H9 (cell line): ENCODE measurements around the gene MRPL52. TPM values are rescaled to one million over a fixed set of nuclear protein-coding genes. Genes with fewer than 3 reads are reported as not detected.

ENCODE experiments used
- DNase-seq: peaks from one replicate; pipeline ENCODE4 v3.0.0-alpha.2; 2017
- H2AFZ ChIP-seq: one replicate; pipeline ENCODE4 v1.6.1; 2013; ENCODE audit warnings: mild to moderate bottlenecking, low read length, control low read depth, moderate library complexity
- H2AK5ac ChIP-seq: 2 replicates; pipeline ENCODE4 v1.6.1; 2013; ENCODE audit warnings: low read length, control low read depth, mixed read lengths; ENCODE audit not compliant: insufficient read length
- H2BK120ac ChIP-seq: one replicate; pipeline ENCODE4 v1.6.1; 2013; ENCODE audit warnings: low read depth, mild to moderate bottlenecking, low read length, control low read depth, inconsistent platforms; ENCODE audit not compliant: poor library complexity, severe bottlenecking
- H2BK12ac ChIP-seq: 2 replicates; pipeline ENCODE4 v1.6.1; 2013; ENCODE audit warnings: low read length, control low read depth, mixed read lengths, low read depth; ENCODE audit not compliant: insufficient read length
- H2BK15ac ChIP-seq: 2 replicates; pipeline ENCODE4 v1.6.1; 2013; ENCODE audit warnings: low read depth, low read length, control low read depth
- H2BK20ac ChIP-seq: one replicate; pipeline ENCODE4 v1.6.1; 2013; ENCODE audit warnings: low read depth, mild to moderate bottlenecking, low read length, control low read depth, inconsistent platforms; ENCODE audit not compliant: poor library complexity, severe bottlenecking
- H2BK5ac ChIP-seq: 2 replicates; pipeline ENCODE4 v1.6.1; 2013; ENCODE audit warnings: low read length, control low read depth, mixed read lengths; ENCODE audit not compliant: insufficient read length
- H3K14ac ChIP-seq: 2 replicates; pipeline ENCODE4 v1.6.1; 2013; ENCODE audit warnings: low read length, control low read depth; ENCODE audit not compliant: insufficient read depth
- H3K18ac ChIP-seq: 2 replicates; pipeline ENCODE4 v1.6.1; 2013; ENCODE audit warnings: low read depth, mild to moderate bottlenecking, mixed read lengths, low read length, control low read depth; ENCODE audit not compliant: insufficient read length
- H3K23ac ChIP-seq: 2 replicates; pipeline ENCODE4 v1.6.1; 2013; ENCODE audit warnings: low read length, control low read depth, mixed read lengths, low read depth; ENCODE audit not compliant: insufficient read length
- H3K23me2 ChIP-seq: 2 replicates; pipeline ENCODE4 v1.6.1; 2013; ENCODE audit warnings: low read depth, mild to moderate bottlenecking, mixed read lengths, low read length, control low read depth; ENCODE audit not compliant: insufficient read length, poor library complexity, severe bottlenecking
- H3K27ac ChIP-seq: 2 replicates; pipeline ENCODE4 v1.5.1; 2013; ENCODE audit warnings: low read length, control low read depth, mixed read lengths, low read depth; ENCODE audit not compliant: insufficient read length
- H3K27me3 ChIP-seq: 2 replicates; pipeline ENCODE4 v1.6.1; 2013; ENCODE audit warnings: low read length, control low read depth, inconsistent platforms; ENCODE audit not compliant: insufficient read depth
- H3K4ac ChIP-seq: 2 replicates; pipeline ENCODE4 v1.6.1; 2013; ENCODE audit warnings: low read depth, mild to moderate bottlenecking, control low read depth, inconsistent platforms, low read length, moderate library complexity
- H3K4me1 ChIP-seq: 2 replicates; pipeline ENCODE4 v1.6.1; 2013; ENCODE audit warnings: low read length, control low read depth, inconsistent platforms; ENCODE audit not compliant: insufficient read depth
- H3K4me2 ChIP-seq: 2 replicates; pipeline ENCODE4 v1.6.1; 2013; ENCODE audit warnings: low read length, control low read depth, mixed read lengths; ENCODE audit not compliant: insufficient read length, insufficient read depth
- H3K56ac ChIP-seq: 2 replicates; pipeline ENCODE4 v1.6.1; 2013; ENCODE audit warnings: low read depth, mild to moderate bottlenecking, mixed read lengths, low read length, control low read depth; ENCODE audit not compliant: insufficient read length
- H3K79me1 ChIP-seq: 2 replicates; pipeline ENCODE4 v1.6.1; 2013; ENCODE audit warnings: low read depth, mild to moderate bottlenecking, moderate library complexity, low read length, control low read depth, inconsistent platforms; ENCODE audit not compliant: insufficient read depth, poor library complexity, severe bottlenecking
- H3K79me2 ChIP-seq: 2 replicates; pipeline ENCODE4 v1.6.1; 2013; ENCODE audit warnings: low read length, control low read depth, inconsistent platforms; ENCODE audit not compliant: insufficient read depth
- H3K9ac ChIP-seq: 2 replicates; pipeline ENCODE4 v1.6.1; 2013; ENCODE audit warnings: low read length, control low read depth, mixed read lengths; ENCODE audit not compliant: insufficient read length; ENCODE audit errors: extremely low read depth
- H3K9me3 ChIP-seq: one replicate; pipeline ENCODE4 v1.6.1; 2013; ENCODE audit warnings: low read depth, low read length, inconsistent platforms; ENCODE audit not compliant: control insufficient read depth
- H3T11ph ChIP-seq: one replicate; pipeline ENCODE4 v1.6.1; 2013; ENCODE audit warnings: mild to moderate bottlenecking, low read length, control low read depth, inconsistent platforms
- H4K20me1 ChIP-seq: one replicate; pipeline ENCODE4 v1.6.1; 2013; ENCODE audit not compliant: control insufficient read depth, insufficient read length, insufficient read depth
- H4K5ac ChIP-seq: 2 replicates; pipeline ENCODE4 v1.6.1; 2013; ENCODE audit warnings: low read depth, mild to moderate bottlenecking, mixed read lengths, low read length, control low read depth; ENCODE audit not compliant: insufficient read length
- H4K8ac ChIP-seq: replicated peaks from 2 replicates; pipeline ENCODE4 v1.6.1; 2013; ENCODE audit warnings: low read length, control low read depth, mixed read lengths, low read depth; ENCODE audit not compliant: insufficient read length
- H4K91ac ChIP-seq: 2 replicates; pipeline ENCODE4 v1.6.1; 2013; ENCODE audit warnings: low read depth, mild to moderate bottlenecking, moderate library complexity, mixed read lengths, low read length, control low read depth; ENCODE audit not compliant: insufficient read length
- H3K27ac Mint-ChIP-seq, 3 experiments: 2 replicates in 2 of 3; 3 replicates in 1 of 3; pipeline ENCODE4 v1.8.0; 2020 to 2021; ENCODE audit warnings: mixed read lengths in 3 of 3, mild to moderate bottlenecking in 1 of 3, moderate library complexity in 1 of 3
- H3K27me3 Mint-ChIP-seq: 2 replicates; pipeline ENCODE4 v1.8.0; 2021; ENCODE audit warnings: low read depth, mild to moderate bottlenecking, moderate library complexity, mixed read lengths
- H3K36me3 Mint-ChIP-seq, 3 experiments: 2 replicates in 2 of 3; 3 replicates in 1 of 3; pipeline ENCODE4 v1.8.0; 2020 to 2021; ENCODE audit warnings: low read depth in 3 of 3, mixed read lengths in 3 of 3; ENCODE audit not compliant: insufficient read depth in 1 of 3
- H3K4me1 Mint-ChIP-seq, 2 experiments: 2 replicates each; pipeline ENCODE4 v1.8.0; 2020; ENCODE audit warnings: mixed read lengths in 2 of 2
- H3K4me3 Mint-ChIP-seq, 2 experiments: 2 replicates in 1 of 2; 3 replicates in 1 of 2; pipeline ENCODE4 v1.8.0; 2020 to 2021; ENCODE audit warnings: mild to moderate bottlenecking in 2 of 2, mixed read lengths in 2 of 2, moderate library complexity in 1 of 2
- H3K9me3 Mint-ChIP-seq, 2 experiments: 2 replicates in 1 of 2; 3 replicates in 1 of 2; pipeline ENCODE4 v1.8.0; 2020; ENCODE audit warnings: mild to moderate bottlenecking in 2 of 2, mixed read lengths in 2 of 2, moderate library complexity in 1 of 2
- WGBS: extraction: QIAGEN DNeasy Blood & Tissue Kit; methylation state at CpG from one replicate; pipeline ENCODE4 v1.1.7; 2013; ENCODE audit warnings: missing lambda C conversion rate, low lambda C conversion rate, mixed read lengths; ENCODE audit not compliant: insufficient read length; ENCODE audit errors: extremely low coverage; 5-methylcytosine and 5-hydroxymethylcytosine counted together
- total RNA-seq: library from RNA; stranded (reverse); gene quantifications from 2 replicates; pipeline ENCODE4 v1.2.1, GENCODE V29; 2021
- TF ChIP-seq, protein P1 (sequence below): fragments of 200-600 bp; sonication (generic); conservative IDR thresholded peaks from 3 replicates; pipeline ENCODE4 v1.8.0; 2021; ENCODE audit warnings: antibody characterized with exemption, mild to moderate bottlenecking

The MRPL52 gene
- total RNA-seq, 1 experiment from 2014 or later: 190 TPM

GRCh38 chr14:22872033-22872832 is 42.5 kb downstream of the MRPL52 start:
- no peaks in the 10 kb centered on the region for H3K27me3 ChIP-seq
- H4K20me1 ChIP-seq: no peaks in the 10 kb centered on the region
- peak overlapping the region in 2 of 3 experiments; percentile 71 to 78; a peak in 5 of 7 replicates for H3K27ac Mint-ChIP-seq
- no CpG with 5 or more reads among the region's 45 CpGs for WGBS
- H2BK12ac ChIP-seq: no peak overlapping the region
- no peaks in the 10 kb centered on the region for H3K9me3 ChIP-seq
- H3K23ac ChIP-seq: no peak overlapping the region
- H3T11ph ChIP-seq: no peak overlapping the region
- no peak overlapping the region for H4K5ac ChIP-seq
- H3K36me3 Mint-ChIP-seq: peaks cover 0 to 11% (median 5%) of the 10 kb centered on the region in 3 experiments
- no peak overlapping the region for H2BK120ac ChIP-seq
- no peak overlapping the region for H2BK5ac ChIP-seq
- H3K4me1 Mint-ChIP-seq: peaks cover 14 to 17% of the 10 kb centered on the region in 2 experiments
- no peaks in the 10 kb centered on the region for H3K27me3 Mint-ChIP-seq
- peak overlapping the region; percentile 71 for H3K4me2 ChIP-seq
- H2BK20ac ChIP-seq: no peak overlapping the region
- no peak overlapping the region; the same call in 1 of the 2 replicates for H3K14ac ChIP-seq
- no peak overlapping the region for H4K8ac ChIP-seq
- peak; percentile 92 for DNase-seq
- no peaks in the 10 kb centered on the region for H3K79me1 ChIP-seq
- no peak overlapping the region for H2AFZ ChIP-seq
- H3K9ac ChIP-seq: no peak overlapping the region
- H2AK5ac ChIP-seq: no peak overlapping the region
- peak overlapping the region; percentile 77 to 92 for H3K4me3 Mint-ChIP-seq
- H2BK15ac ChIP-seq: no peak overlapping the region
- H3K23me2 ChIP-seq: no peaks in the 10 kb centered on the region
- peaks cover 4% of the 10 kb centered on the region; the same call in 1 of the 2 replicates for H3K4me1 ChIP-seq
- TF ChIP-seq, protein P1, sequence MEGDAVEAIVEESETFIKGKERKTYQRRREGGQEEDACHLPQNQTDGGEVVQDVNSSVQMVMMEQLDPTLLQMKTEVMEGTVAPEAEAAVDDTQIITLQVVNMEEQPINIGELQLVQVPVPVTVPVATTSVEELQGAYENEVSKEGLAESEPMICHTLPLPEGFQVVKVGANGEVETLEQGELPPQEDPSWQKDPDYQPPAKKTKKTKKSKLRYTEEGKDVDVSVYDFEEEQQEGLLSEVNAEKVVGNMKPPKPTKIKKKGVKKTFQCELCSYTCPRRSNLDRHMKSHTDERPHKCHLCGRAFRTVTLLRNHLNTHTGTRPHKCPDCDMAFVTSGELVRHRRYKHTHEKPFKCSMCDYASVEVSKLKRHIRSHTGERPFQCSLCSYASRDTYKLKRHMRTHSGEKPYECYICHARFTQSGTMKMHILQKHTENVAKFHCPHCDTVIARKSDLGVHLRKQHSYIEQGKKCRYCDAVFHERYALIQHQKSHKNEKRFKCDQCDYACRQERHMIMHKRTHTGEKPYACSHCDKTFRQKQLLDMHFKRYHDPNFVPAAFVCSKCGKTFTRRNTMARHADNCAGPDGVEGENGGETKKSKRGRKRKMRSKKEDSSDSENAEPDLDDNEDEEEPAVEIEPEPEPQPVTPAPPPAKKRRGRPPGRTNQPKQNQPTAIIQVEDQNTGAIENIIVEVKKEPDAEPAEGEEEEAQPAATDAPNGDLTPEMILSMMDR: peak; percentile 95
- no peak overlapping the region for H3K27ac ChIP-seq
- H3K18ac ChIP-seq: no peak overlapping the region
- H3K4ac ChIP-seq: no peak overlapping the region
- H3K79me2 ChIP-seq: no peaks in the 10 kb centered on the region
- H3K9me3 Mint-ChIP-seq: no peaks in the 10 kb centered on the region
- H4K91ac ChIP-seq: no peak overlapping the region
- H3K56ac ChIP-seq: no peak overlapping the region
